HG03558 (cell line): ENCODE measurements around the gene LBHD1.
"Not testable (repeated sequence)": the region's sequence is repeated elsewhere in the genome, so short reads cannot be mapped to it uniquely, and the experiment has no call there.

ENCODE experiments used
- ATAC-seq: cut with Tn5 transposase; IDR thresholded peaks from one replicate; pipeline ENCODE4 v1.9.1; 2021; ENCODE audit warnings: moderate number of reproducible peaks; ENCODE audit not compliant: unreplicated experiment; ENCODE audit errors: extremely low read depth

The LBHD1 gene

GRCh38 chr11:62621567-62622470 lies 50.2 kb downstream of the LBHD1 start, which contains the start of gene B3GAT3:
TSS of gene B3GAT3 (minus strand) at chr11:62621986. CDS start at chr11:62621947, 39 bp downstream.
- peak; percentile 79 for ATAC-seq

- ATAC-seq: no peak
Observed at GRCh38 chr11:62621027-62621566, 51.0 kb downstream of the LBHD1 start.

- ATAC-seq: not testable (repeated sequence)
Observed at GRCh38 chr11:62616957-62617356, 55.1 kb downstream of the LBHD1 start.

GRCh38 chr11:62615521-62615920 lies 56.5 kb downstream of the LBHD1 start:
- no peak for ATAC-seq

GRCh38 chr11:62614275-62614674 lies 57.8 kb downstream of the LBHD1 start:
- no peak for ATAC-seq

GRCh38 chr11:62613291-62613778 lies 58.7 kb downstream of the LBHD1 start:
- ATAC-seq: no peak
